CD4-positive, alpha-beta T cell treated with Interleukin-2 at 100 ng/mL for 4 hours (primary cell): ENCODE results near the gene ASMT.
"Not testable (repeated sequence)": the region's sequence is repeated elsewhere in the genome, so short reads cannot be mapped to it uniquely, and the experiment has no call there.

Source experiments
- DNase-seq: peaks from one replicate; pipeline ENCODE4 v3.0.0-alpha.2; 2020; ENCODE audit warnings: low spot score

Gene ASMT

GRCh38 chrX:1614927-1615326, at the start of gene ASMT:
ASMT (plus strand) TSS chrX:1615059; CDS start chrX:1615200, 141 bp downstream.
- no peak for DNase-seq

- not testable (repeated sequence) for DNase-seq
Measured at GRCh38 chrX:1574181-1574580, 40.7 kb upstream of the ASMT start.

GRCh38 chrX:1576201-1576992, 38.5 kb upstream of the ASMT start:
- peak; percentile 56 for DNase-seq

GRCh38 chrX:1577845-1578244, 37.0 kb upstream of the ASMT start:
- DNase-seq: no peak

- DNase-seq: no peak
Measured at GRCh38 chrX:1578511-1579173, 36.2 kb upstream of the ASMT start.

- DNase-seq: peak; percentile 81
Measured at GRCh38 chrX:1581132-1581531, 33.7 kb upstream of the ASMT start.

GRCh38 chrX:1582686-1583437, 32.0 kb upstream of the ASMT start:
- DNase-seq: peak; percentile 79

GRCh38 chrX:1584237-1585011, 30.4 kb upstream of the ASMT start:
- DNase-seq: no peak

GRCh38 chrX:1587161-1587560, 27.7 kb upstream of the ASMT start:
- DNase-seq: no peak

GRCh38 chrX:1589356-1590130, 25.3 kb upstream of the ASMT start:
- DNase-seq: no peak

GRCh38 chrX:1591102-1591862, 23.6 kb upstream of the ASMT start, which contains the start of gene AKAP17A:
AKAP17A (plus strand) TSS chrX:1591604; CDS start chrX:1593463, 1,859 bp downstream.
- DNase-seq: peak; percentile 98

- DNase-seq: no peak
Measured at GRCh38 chrX:1591863-1592469, 22.9 kb upstream of the ASMT start.

- no peak for DNase-seq
Measured at GRCh38 chrX:1592470-1593142, 22.3 kb upstream of the ASMT start.

- no peak for DNase-seq
Measured at GRCh38 chrX:1593286-1594271, 21.3 kb upstream of the ASMT start.

GRCh38 chrX:1595711-1596060, 19.2 kb upstream of the ASMT start:
- no peak for DNase-seq

- no peak for DNase-seq
Measured at GRCh38 chrX:1596676-1597344, 18.0 kb upstream of the ASMT start.

- DNase-seq: no peak
Measured at GRCh38 chrX:1597345-1598020, 17.4 kb upstream of the ASMT start.
